Fibroblast of peridontal ligament (primary cell): ENCODE data around the gene SETBP1.

Source experiments
- DNase-seq: peaks from one replicate; pipeline ENCODE4 v3.0.0-alpha.2; 2010; ENCODE audit errors: extremely low read depth

The SETBP1 gene

GRCh38 chr18:45024357-45025088, 343.8 kb downstream of the SETBP1 start:
- DNase-seq = no peak

DNA sequence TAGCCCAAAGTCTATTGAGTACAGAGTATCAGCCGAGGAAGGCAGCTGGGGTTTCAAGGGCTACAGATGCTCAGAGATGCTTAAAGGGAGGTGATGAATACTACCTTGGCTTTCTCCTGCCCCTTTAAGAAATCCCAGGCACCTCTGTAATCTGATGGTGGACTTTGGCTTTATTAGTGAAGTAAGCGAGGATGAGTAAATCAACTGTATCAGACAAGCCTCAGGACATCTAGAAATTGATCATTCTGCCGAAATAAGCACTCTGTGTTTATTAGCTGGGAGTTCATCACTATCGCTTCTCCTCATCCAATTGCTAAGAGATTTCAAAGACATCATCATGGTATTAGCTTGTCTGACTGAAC, 344.4 kb downstream of the SETBP1 start:
- no peak for DNase-seq

DNA sequence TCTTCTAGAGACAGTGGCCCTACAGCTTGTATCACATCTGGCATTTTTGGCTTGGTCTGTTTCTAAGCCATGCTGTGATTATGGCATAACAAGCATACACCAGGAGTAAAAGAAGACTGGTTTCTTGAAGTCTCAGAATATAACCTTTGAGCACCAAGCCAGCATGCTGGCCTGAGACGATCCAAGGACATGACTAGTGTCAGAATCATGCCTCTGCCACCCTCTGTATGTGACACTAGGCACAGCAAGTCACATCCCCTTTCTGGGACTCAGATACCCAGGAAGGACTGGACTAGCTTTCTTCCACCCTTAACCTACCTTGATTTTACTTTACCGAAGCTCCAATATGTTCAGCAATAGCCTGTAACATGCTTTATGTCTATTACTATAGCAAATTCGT, 345.5 kb downstream of the SETBP1 start:
- DNase-seq = no peak

GRCh38 chr18:45034179-45034578, 353.5 kb downstream of the SETBP1 start:
- DNase-seq = no peak

- no peak for DNase-seq
These were observed 356.9 kb downstream of the SETBP1 start for GRCh38 chr18:45037618-45038017.

DNA sequence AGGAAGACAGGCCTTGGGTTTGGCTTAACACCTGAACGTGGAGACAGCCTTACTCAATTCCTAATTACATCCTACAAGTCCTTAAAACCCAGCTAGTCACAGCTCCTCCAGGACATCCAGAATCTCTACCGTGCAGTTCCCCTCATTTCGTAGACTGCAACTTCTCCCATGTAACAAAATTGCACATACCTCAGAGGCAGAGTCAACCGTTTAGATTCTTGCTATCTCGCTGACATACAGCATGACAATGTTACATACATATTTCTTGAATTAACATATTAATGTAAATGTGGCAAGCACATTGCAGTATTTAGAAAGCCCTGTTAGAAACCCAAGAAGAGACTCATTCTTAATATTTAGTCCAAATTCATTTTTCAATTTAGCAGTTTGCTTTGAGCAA, 358.7 kb downstream of the SETBP1 start:
- no peak for DNase-seq

GRCh38 chr18:45040879-45041278, 360.2 kb downstream of the SETBP1 start:
- DNase-seq = no peak

GRCh38 chr18:45044787-45045186, 364.1 kb downstream of the SETBP1 start:
- no peak for DNase-seq

GRCh38 chr18:45046228-45046627, 365.5 kb downstream of the SETBP1 start:
- no peak for DNase-seq

GRCh38 chr18:45046961-45047360, 366.3 kb downstream of the SETBP1 start:
- no peak for DNase-seq

- DNase-seq = no peak
These were observed 369.1 kb downstream of the SETBP1 start for GRCh38 chr18:45049578-45050319.

- peak; percentile 98 for DNase-seq
These were observed 370.3 kb downstream of the SETBP1 start for GRCh38 chr18:45050712-45051601.

DNA sequence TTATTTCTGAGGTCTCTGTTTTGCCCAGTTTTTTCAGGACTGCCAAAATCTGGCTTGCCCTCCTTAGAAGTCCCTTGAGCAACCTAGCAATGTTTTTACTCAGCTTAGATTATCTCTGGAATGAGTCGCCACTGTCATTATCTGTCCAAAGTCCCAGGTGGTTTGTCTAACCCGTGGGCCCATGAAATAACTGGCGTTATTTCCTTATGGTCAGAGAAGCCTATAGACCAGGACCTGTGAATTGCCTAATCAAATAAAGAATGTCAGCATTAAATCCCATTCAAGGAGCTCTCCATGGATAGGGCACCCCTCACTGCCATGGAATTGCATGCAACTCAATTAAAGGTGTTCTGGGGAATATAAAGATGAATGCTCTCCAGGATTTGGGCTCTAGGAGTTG, 373.9 kb downstream of the SETBP1 start:
- no peak for DNase-seq

DNA sequence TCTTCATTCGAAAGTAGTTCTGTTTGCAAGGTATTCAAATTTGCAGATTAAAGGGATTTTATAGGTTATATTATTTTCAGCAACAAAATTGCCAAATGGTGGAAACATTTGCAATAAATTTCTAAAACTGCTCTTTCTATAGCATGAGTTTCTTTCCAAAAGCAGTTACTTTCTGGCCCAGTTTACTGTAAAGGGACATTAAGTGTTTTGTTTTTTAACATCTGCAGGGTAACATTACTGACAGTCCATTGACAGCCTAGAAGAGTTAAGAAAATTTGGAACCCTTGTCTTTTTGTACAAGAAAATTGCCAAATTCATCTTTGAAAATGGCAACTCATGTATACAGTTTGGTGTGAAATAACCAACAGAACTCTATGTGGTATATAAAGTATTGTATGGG, 375.1 kb downstream of the SETBP1 start:
- no peak for DNase-seq

- DNase-seq = peak; percentile 65
These were observed 376.2 kb downstream of the SETBP1 start for GRCh38 chr18:45056926-45057325.

- peak; percentile 51 for DNase-seq
These were observed 377.4 kb downstream of the SETBP1 start for GRCh38 chr18:45057955-45058600.

- DNase-seq = peak; percentile 67
These were observed 379.0 kb downstream of the SETBP1 start for GRCh38 chr18:45059695-45060094.

DNA sequence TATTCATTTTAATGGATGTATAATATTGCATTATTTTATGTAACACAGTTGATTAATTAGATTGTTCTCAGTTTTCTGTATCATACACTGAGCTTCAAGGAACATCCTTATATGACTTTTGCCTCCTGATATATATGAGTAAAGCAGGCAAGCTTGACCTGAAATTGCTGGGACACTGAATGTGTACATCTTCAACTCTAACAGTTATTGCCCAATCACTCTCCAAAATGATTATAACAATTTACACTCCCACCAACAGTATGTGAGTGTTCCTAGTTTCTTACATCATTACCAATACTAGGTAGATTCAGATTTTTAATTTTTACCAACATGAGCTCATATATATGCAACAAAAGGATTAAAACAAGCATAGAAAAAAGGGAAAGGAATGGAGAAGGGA, 379.4 kb downstream of the SETBP1 start:
- DNase-seq = no peak

DNA sequence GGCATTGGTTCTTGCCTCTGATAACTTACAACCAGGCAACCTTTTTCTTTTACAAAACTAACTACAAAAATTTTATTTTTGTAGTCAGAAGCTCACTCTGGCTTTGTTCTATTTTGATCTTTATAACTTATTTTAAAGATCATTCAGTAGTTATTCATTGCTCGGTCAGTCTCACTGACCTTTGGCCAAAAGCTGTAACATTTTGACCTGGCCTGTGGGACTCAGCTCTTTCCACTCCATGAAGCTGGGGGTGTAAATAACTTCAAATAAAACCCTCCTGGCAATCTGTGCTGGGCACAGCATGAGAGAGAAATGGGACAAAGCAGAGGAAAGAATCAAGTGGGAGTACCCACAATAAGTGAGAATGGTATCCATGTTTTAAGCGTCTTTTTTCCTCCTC, 380.7 kb downstream of the SETBP1 start:
- DNase-seq = no peak

DNA sequence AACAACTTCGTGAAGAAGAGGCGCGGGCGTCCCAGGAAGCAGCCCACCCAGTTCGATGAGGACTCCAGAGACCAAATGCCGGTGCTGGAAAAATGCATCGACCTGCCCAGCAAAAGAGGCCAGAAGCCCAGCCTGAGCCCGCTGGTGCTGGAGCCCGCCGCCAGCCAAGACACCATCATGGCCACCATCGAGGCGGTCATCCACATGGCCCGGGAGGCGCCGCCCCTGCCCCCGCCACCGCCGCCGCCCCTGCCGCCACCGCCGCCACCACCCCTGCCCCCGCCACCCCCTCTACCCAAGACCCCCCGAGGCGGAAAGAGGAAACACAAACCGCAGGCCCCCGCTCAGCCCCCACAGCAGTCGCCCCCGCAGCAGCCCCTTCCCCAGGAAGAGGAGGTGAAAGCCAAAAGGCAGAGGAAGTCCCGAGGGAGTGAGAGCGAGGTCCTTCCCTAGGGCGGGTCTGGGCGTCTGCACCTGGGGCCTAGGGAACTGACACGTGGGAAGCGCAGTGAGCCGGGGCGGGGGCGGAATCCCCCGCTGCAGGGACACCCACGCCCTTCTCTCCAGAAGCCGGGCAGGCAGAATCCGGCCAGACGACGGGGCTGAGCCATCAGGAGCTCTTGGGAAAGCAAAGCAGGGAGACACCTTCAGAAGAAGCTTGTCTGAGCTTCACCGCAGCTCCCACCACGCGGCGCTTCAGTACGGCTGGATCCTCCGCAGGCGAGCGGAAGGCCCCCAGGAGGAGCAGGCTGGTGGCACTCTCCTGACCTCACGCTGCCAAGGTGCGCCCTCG, 382.8 kb downstream of the SETBP1 start:
- no peak for DNase-seq

GRCh38 chr18:45066210-45066609, 385.5 kb downstream of the SETBP1 start:
- no peak for DNase-seq
